ENCODE measurements around the gene SLC39A5. TPM values are rescaled to one million over a fixed set of nuclear protein-coding genes. Genes with fewer than 3 reads are reported as not detected.

The SLC39A5 gene
- polyA plus RNA-seq, 1 of the 3 experiments (the other 2 are of a cell fraction): 0.12 TPM

Other genes starting within 250 kb of the SLC39A5 start
- gene SUOX, start 232.8 kb upstream of the SLC39A5 start, polyA plus RNA-seq (2012; rRNA removed): 23.2 and 25.7 TPM in 2 replicates
- 2.0 and 3.9 TPM in 2 replicates for gene IKZF4, start 209.0 kb upstream of the SLC39A5 start, polyA plus RNA-seq (2012; rRNA removed)
- 1,500 and 1,782 TPM in 2 replicates for gene RPS26, start 188.1 kb upstream of the SLC39A5 start, polyA plus RNA-seq (2012; rRNA removed)
- gene ERBB3, start 149.9 kb upstream of the SLC39A5 start, polyA plus RNA-seq (2012; rRNA removed): 1.4 and 1.5 TPM in 2 replicates
- 207 and 213 TPM in 2 replicates for gene PA2G4, start 125.5 kb upstream of the SLC39A5 start, polyA plus RNA-seq (2012; rRNA removed)
- gene RPL41, start 113.4 kb upstream of the SLC39A5 start, polyA plus RNA-seq (2012; rRNA removed): 11,334 and 12,464 TPM in 2 replicates
- 1.9 and 2.0 TPM in 2 replicates for gene ZC3H10, start 111.8 kb upstream of the SLC39A5 start, polyA plus RNA-seq (2012; rRNA removed)
- gene ESYT1, start 101.8 kb upstream of the SLC39A5 start, polyA plus RNA-seq (2012; rRNA removed): 132 and 143 TPM in 2 replicates
- gene MYL6B, start 77.5 kb upstream of the SLC39A5 start, polyA plus RNA-seq (2012; rRNA removed): 203 and 234 TPM in 2 replicates
- gene MYL6, start 71.7 kb upstream of the SLC39A5 start, polyA plus RNA-seq (2012; rRNA removed): 4,697 and 4,711 TPM in 2 replicates
- gene SMARCC2, start 40.6 kb upstream of the SLC39A5 start, polyA plus RNA-seq (2012; rRNA removed): 64.3 and 73.0 TPM in 2 replicates
- gene RNF41, start 8.1 kb upstream of the SLC39A5 start, polyA plus RNA-seq (2012; rRNA removed): 127 and 147 TPM in 2 replicates
- 49.3 and 52.3 TPM in 2 replicates for gene NABP2, start 5.7 kb upstream of the SLC39A5 start, polyA plus RNA-seq (2012; rRNA removed)
- gene ANKRD52, start 28.3 kb downstream of the SLC39A5 start, polyA plus RNA-seq (2012; rRNA removed): 22.5 and 23.4 TPM in 2 replicates
- gene COQ10A, start 36.9 kb downstream of the SLC39A5 start, polyA plus RNA-seq (2012; rRNA removed): 42.2 and 56.2 TPM in 2 replicates
- 121 and 149 TPM in 2 replicates for gene CS, start 70.3 kb downstream of the SLC39A5 start, polyA plus RNA-seq (2012; rRNA removed)
- gene CNPY2, start 85.9 kb downstream of the SLC39A5 start, polyA plus RNA-seq (2012; rRNA removed): 191 and 196 TPM in 2 replicates
- 37.1 and 66.9 TPM in 2 replicates for gene PAN2, start 103.9 kb downstream of the SLC39A5 start, polyA plus RNA-seq (2012; rRNA removed)
- gene IL23A, start 108.8 kb downstream of the SLC39A5 start, polyA plus RNA-seq (2012; rRNA removed): 0.29 and 0.46 TPM in 2 replicates
- gene STAT2, start 130.1 kb downstream of the SLC39A5 start, polyA plus RNA-seq (2012; rRNA removed): 58.1 and 91.4 TPM in 2 replicates
- not detected in 2 replicates for gene APOF, start 132.8 kb downstream of the SLC39A5 start, polyA plus RNA-seq (2012; rRNA removed)
- 5.1 and 5.4 TPM in 2 replicates for gene TIMELESS, start 219.4 kb downstream of the SLC39A5 start, polyA plus RNA-seq (2012; rRNA removed)
- not detected in 2 replicates for gene MIP, start 224.6 kb downstream of the SLC39A5 start, polyA plus RNA-seq (2012; rRNA removed)
- 2.6 and 3.5 TPM in 2 replicates for gene SPRYD4, start 238.5 kb downstream of the SLC39A5 start, polyA plus RNA-seq (2012; rRNA removed)